ENCODE measurements around the gene SFT2D3. TPM values are rescaled to one million over a fixed set of nuclear protein-coding genes. Genes with fewer than 3 reads are reported as not detected.

The SFT2D3 gene, protein sequence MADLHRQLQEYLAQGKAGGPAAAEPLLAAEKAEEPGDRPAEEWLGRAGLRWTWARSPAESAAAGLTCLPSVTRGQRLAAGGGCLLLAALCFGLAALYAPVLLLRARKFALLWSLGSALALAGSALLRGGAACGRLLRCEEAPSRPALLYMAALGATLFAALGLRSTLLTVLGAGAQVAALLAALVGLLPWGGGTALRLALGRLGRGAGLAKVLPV
- total RNA-seq: 7.3 TPM

DNA sequence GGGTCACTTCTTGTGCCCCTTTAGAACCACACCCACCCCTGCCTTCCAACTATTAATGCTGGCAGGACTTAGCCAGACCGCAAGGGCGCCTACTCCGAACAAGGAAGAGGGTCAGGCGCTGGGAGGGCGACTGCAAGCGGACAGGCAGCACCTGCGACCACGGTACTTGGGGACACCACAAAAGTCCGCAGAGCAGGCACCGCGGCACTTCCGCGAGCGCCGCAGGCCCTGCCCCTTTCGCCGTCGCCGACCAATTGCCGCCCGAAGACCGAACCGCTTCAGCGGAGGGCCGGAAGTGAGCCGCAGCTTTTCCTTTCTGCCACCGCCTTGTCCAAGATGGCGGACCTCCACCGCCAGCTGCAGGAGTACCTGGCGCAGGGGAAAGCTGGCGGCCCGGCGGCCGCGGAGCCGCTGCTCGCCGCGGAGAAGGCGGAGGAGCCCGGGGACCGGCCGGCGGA is at the start of gene SFT2D3:
Gene SFT2D3 (plus strand): TSS at position 305 of the 458 bp plus-strand sequence. CDS start 32 bp downstream, at position 337.
- peak; percentile 94 for DNase-seq (ENCODE audit: low spot score)

DNA sequence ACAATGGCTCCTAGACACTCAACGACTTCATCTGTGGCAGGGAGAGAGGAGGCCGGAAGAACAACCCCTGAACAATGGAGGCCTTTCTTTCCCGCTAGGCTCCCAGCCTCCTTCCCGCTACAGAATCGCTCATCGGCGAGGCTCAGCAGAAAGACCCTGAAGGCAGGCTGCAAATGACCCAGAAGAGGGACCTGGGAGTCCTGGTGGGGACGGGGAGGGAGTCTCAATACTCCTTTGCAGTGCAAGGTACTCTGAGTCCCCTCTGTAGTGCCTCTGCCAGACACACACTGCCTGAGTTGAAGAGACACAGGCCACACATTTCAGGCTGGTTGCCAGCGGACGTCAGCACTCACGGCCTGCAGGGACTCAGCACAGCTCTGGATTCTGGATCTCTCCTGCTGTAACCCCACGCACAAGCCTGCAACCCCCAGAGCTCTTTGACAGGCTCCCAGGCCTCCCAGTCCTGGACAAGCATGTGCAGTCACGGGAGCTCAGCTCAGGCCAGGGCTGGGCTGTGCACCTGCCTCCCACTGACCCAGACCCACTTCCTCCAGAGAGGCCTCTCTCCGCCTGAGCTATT is 49.2 kb upstream of the SFT2D3 start:
- no peak for DNase-seq (ENCODE audit: low spot score)

DNA sequence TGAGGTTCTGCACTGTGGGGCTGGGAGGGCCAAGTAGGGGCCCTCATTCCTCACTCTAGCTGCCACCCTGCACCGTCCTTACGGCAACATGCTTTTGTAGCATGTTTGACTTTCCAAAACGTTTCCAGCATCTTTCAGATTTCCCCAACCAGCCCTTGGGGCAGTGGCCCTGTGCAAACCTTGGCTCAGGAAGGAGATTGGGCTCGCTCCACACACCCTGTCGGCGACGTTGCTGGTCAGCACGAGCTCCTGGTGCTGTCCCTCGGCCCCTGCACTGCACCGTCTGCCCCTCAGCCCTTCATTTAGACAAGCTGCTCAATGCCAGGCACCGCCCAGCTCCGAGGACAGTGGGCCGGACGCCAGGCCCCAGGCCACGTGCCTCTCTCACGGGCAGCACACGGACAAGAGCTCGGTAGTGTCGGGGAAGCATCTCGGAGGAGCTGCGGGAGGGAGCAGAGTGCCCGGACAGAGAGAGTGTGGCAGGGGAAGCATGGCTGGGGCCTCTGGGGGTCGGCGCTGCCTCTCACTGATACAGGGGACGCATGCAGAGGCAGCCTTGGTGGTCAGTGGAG is 48.4 kb upstream of the SFT2D3 start:
- DNase-seq (ENCODE audit: low spot score): no peak

DNA sequence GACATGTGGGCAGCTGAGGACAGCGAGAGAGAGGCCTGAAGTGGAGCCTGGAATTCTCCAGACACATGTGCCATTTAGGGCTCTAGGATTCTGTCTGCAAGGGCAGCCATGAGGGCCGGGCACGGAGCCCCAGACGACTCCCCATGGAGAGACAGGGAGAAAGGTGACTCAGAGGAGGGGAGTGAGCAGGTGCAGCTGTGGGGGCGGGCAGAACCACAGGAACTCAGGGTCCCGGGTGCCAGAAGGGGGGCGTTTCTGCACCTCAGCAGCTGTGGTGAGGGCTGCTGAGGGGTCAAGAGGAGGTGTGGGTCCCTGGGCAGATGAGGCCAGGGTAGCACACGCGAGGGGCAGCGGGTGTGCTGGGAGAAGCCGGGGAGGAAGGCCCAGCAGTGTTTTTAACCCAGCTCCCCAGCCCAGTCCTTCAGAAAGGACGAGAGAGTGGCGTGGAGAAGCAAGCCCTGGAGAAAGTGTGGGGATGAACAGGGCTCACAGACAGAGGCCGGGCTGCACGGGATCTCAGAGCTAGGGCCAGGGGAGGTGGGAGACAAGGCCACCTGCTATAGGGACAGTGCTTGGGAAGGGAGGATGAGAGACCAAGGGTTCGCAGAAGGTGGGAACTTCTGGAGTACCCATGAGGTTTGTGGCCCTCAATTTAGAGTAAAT is 47.7 kb upstream of the SFT2D3 start:
- no peak for DNase-seq (ENCODE audit: low spot score)

DNA sequence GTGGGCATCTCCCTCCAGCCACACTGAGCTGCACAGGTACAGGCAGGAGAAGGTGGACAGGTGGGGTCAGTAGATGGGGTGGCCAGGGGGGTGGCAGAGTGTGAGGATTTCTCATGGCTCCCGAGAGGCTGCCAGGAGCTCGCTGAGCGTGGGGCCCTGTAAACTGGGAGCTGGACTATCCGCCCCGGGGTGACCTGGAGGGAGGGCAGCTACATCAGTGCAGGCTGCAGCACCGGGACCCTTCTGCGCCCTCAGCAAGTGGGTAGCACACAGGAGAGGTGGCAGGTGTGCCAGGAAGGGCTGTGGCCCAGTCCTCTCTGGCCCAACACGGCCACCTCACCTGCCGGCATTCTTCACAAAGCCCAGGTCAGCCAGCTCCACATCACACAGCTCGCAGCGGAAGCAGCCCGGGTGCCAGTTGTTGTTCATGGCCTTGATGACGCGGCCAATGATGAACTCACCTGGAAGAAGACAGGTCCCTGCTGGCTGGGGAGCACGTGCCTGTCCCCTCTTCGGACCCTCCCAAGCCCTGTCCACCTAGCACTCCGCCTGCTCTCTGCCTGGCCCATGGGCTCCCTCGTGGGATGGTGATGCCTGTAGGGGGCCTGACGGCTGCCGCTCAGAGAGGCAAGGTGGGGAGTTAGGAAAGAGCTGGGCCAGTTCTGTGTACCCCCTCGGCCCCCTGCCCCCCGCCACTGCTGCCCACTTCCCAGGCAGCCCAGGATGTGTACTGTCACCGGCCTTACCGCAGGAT is 47.0 kb upstream of the SFT2D3 start:
- no peak for DNase-seq (ENCODE audit: low spot score)

DNA sequence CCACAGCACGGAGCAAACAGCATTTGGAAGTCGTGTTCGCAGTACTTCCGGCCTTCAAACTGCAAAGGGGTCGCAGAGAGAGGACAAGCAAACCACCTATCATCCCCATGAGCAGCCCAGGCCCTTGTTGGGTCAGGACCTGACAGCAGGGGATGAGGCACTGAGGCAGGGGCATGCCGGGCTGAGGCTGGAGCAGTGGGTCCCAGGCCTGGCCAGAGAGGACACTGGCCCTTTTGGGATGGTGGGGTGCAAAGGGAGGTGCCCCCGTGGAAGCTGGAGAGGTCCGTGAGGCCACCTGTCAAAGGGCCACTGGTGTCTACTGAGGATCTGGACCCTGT is 46.5 kb upstream of the SFT2D3 start:
- DNase-seq (ENCODE audit: low spot score): no peak

DNA sequence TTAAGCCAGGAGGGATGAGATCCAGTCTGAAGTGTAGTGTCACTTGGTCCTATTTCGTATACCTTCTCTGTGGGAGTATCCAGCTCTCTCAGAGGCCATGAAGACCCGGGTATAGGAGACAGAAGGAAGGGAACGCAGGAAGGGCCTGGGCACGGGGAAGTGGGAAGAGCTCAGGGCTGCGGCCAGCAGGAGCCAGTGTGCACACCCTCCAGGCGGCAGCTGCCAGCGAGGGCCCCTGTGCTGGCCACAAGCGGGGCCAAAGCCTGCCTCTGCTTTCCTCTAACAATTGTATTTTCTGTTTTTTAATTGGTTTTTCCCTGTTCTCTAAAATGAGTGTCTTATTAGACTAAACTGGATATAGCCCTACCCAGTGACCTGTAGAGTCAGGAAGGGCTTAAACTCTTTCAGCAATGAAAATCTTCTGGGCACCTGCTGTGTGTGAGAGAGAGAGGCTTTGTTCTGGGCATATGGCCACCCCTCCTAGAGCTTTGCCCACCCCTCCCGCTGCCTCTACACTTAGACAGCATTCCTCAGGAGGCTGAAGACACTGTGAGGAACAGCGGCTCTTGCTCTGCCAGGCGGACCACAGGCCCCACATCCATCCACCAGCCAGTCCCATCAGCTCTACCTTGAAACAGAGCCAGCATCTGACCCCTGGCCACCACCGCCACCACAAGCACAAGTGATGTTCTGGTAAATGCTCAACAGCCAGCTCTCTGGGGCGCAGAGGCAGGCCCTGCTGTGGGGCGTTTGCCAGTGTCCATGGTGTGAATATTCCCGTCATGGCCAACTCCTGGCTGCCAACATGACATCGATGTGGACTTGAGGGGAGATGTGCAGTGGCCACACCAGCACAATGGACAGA is 45.9 kb upstream of the SFT2D3 start:
- no peak for DNase-seq (ENCODE audit: low spot score)

DNA sequence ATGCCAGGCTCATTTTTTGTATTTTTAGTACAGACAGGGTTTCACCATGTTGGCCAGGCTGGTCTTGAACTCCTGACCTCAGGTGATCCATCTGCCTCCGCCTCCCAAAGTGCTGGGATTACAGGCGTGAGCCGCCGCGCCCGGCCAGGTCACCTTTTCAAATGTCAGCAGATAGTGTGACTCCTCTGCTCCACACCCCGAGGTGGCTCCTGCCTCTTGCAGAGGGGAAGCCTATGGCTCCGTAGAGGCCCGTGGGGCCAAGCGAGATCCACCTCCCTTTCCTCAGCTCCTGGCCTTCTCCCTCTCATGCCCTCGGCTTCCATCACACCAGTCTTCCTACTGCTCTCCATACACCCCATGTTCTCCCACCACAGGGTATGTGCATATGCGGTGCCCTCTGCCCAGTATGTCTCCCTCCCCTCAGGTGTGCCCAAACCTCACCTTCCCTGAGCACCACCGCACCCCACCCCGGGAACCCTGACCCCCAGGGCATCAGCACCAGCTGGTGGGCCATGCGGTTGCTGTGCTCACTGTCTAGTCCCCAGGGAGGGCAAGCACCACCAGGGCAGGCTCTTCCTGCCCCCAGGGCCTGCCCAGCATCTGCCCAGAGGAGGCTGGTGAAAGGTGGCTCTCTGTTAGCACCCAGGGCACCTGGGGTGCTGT is 44.6 kb upstream of the SFT2D3 start:
- no peak for DNase-seq (ENCODE audit: low spot score)

DNA sequence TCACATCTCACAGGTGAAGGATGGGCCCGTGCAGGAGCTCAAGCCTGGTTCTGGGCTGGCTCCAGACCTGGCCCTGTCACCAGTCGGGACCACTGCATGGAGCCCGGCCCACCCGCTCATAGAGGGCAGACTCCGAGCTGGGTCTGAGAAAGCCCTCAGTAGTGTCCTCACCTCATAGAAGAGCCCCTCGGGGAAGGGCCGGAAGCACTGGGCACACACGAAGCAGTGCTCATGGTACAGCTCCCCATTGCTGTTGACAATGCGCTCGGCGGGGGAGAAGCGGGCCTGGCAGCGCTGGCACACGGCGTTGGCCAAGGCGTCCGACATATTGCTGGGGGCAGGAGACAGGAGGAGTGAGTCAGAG is 44.1 kb upstream of the SFT2D3 start:
- DNase-seq (ENCODE audit: low spot score): no peak

DNA sequence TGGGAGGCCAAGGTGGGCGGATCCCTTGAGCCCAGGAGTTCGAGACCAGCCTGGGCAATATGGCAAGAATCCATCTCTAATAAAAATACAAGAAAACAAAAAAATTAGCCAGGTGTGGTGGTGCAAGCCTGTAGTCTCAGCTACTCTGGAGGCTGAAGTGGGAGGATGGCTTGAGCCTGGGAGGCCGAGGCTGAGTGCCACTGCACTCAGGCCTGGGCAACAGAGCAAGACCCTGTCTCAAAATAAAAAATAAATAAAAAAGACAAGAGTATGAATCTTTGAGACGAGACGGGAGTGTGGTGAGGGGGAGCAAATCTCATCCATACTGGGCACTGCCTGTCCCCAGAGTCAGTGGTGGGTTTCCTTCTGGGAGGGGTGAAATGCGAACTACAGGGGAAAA is 43.2 kb upstream of the SFT2D3 start:
- no peak for DNase-seq (ENCODE audit: low spot score)

DNA sequence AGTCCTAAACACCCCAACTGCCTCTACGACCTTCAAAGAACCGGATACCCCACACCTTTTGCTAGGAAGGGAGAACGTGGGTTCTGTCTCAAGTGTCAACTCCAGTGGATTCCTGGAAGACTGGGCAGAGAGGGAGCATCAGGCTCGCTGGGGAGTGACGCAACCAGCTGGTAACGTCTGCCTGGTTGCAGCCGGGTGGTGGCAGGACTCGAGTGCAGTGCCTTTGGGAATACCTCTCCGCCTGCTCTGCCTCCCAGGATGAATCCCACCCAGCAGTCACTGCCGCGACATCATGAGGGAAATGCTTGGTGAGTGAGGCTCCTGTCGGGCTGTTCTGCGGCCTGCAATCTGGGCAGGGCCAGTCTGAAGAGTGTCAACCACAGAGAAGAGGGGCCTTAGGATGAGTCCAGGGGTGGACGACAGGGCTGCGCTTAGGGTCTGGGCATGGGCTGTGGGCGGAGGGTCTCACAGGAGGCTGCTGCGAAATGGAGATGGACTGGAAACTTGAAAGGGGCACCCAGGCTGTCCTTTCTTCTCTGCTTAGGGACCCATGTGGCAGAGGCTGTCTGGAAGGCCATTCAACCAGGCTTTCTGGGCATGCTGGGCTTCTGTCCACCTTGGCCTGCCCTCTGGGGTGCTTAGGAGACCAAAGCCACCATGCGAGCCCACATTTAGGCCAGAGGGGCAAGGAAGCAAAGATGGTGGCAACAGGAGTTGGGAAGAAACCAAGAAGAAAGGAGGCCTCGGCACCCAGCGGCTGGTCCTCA is 42.5 kb upstream of the SFT2D3 start:
- DNase-seq (ENCODE audit: low spot score): no peak

DNA sequence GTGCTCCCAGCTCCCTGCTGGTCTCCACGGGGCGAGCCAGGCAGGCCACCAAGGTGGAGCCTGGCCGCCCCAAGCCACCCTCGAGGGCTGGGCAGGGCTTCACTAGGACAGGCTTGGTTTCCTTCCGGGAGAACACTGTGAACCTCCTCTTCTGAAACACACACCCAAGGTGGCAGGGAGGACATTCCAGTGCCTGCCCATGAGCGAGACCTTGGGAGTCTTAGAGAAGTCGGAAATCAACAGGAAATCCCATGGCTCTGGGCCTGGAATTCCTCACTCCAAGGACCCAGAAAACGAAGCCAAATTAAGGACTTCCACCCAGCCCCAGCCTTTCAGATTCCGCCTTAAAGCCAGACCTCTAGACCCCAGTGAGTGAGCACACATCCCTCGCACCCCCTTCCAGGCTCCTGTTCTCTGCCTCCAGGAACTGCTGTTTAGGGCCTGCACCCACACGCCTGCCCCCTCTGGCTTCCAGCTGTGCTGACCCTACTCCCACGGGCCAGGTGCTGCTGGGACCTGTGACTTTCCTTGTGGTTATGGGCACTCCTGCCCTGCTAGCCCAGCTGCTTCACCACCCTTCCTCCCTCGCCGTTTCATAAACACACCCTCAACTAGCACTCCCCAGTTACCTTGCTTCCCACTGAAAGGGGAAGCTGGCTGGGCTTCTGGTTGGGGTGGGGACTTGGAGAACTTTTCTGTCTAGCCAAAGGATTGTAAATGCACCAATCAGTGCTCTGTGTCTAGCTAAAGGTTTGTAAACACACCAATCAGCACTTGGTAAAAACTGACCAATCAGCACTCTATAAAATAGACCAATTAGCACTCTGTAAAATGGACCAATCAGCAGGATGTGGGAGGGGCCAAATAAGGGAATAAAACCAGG is 41.6 kb upstream of the SFT2D3 start:
- DNase-seq (ENCODE audit: low spot score): no peak

DNA sequence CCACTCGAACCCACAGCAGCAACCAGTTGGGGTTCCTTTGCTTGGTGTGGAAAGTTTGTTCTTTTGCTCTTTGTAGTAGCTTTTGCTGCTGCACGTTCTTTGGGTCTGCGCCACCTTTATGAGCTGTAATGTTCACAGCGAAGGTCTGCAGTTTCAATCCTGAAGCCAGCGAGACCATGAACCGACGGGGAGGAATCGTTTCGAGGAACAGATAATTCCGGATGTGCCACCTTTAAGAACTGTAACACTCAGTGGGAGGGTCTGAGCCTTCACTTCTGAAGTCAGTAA is 41.1 kb upstream of the SFT2D3 start:
- DNase-seq (ENCODE audit: low spot score): no peak

DNA sequence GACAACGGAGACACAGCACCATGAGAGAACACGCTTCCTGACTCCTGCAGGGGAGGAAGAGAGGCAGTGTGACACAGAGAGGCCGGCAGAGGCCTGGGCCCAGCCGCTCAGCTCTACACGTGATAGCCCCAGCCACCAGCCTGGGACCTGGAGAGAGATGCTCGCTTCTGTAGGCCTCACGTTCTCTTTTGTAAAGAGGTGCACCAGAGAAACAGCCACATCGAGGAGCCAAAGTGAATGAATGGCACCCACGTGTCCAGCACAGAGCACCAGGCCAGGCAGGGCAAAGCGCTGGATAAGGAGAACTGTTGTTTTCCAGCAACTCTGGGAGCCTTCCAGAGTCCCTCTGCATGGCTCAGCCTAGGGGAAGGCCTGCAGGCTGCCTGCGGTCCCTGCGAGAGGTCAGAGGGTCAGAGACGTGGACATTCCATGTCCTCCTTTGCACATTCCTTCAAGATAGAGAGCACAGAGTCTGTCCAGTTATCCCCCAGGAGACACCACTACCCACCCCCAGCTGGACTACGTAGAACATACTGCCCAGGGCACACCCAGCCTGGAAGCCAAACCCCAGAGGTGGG is 40.1 kb upstream of the SFT2D3 start:
- no peak for DNase-seq (ENCODE audit: low spot score)

DNA sequence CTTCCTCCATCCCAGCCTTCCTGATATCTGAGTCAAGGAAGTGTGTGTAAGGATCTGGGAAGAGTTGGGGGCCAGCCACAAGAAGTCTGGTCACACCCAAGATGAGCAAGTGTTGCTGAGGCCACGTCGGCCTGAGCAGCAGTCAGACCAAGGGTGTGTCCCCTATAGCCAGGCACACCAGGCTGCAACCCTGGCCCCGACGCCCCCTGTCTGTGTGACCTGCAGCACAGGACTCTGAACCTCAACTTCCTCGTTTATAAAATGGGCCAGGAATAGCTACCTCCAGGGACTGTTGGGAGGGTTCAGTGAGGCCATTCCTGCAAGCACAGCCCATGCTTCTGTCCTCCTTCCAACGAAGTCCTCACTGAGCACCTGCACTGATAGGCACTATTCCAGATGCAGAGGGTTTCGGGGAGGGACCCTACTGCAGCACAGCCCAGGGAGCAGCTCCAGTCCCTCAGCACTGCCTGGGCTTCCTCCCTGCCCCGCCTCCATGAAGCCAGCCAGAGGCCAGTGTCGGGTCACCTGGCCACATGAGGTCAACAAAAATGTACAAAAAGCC is 39.3 kb upstream of the SFT2D3 start:
- DNase-seq (ENCODE audit: low spot score): no peak

DNA sequence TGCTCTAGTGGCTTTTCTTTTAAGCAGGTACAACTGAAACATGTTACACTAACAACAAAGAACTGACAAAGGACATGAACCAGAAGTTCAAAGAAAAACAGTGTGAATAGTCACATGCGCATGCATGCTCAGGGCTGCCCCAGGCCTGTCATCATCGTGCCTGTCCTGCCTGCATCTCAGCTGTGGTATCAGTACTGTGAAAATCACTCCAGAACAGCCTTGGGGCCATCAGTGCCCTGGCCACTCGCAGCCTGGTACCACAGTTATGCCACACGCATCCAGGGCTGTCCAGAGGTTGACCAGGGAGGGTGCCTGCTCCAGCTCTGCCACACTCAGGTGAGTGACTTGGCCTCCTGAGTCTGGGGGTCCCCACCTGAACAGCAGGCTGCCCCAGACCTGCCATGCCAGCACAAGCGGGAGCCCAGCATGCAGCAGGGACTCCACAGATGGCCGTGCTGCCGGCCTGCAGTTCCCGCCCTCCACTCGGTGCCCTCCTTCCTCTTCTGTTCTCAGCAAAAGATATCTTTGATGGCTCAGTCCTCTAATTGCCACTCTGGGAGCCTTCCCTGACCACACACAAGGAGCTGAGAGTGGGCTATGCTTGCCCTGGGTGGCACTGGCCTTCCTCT is 38.2 kb upstream of the SFT2D3 start:
- DNase-seq (ENCODE audit: low spot score): no peak

DNA sequence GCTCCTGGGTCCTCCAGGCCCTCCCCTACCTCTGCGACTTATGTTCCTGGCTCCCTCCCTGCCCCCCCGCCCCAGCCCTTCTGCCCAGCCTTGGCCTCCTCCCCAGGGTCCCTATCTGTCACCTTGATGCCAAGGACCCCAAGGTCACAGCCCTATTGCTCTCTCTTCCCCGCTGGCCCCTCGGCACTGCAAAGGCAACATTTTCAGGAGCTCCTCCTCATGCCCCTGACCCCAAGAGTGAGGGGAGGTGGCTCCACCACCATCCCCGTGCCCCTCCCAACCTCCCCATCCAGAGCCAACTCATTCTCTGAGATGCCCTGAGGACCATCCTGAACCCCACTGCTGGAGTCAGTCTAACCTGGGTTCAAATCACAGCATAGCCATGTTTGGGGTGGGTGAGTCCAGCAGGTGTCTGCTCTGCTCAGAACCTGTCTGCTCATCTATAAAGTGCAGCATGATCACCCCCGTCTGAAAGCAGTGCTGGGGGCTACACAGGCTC is 37.7 kb upstream of the SFT2D3 start:
- no peak for DNase-seq (ENCODE audit: low spot score)

All from ureter (tissue), 1 donor.